HG02870 (cell line): ENCODE data around the gene KCNA10.

Experiments used
- ATAC-seq: cut with Tn5 transposase; IDR thresholded peaks from one replicate; pipeline ENCODE4 v1.9.1; 2021; ENCODE audit warnings: mild to moderate bottlenecking, moderate library complexity; ENCODE audit not compliant: unreplicated experiment

KCNA10 gene

GRCh38 chr1:110501488-110502132 lies 17.4 kb downstream of the KCNA10 start:
- ATAC-seq, result no peak

GRCh38 chr1:110498270-110498669 lies 20.7 kb downstream of the KCNA10 start:
- ATAC-seq, result no peak

GRCh38 chr1:110495926-110496600 lies 22.9 kb downstream of the KCNA10 start:
- ATAC-seq, result no peak

- ATAC-seq, result no peak
Measured at GRCh38 chr1:110494522-110495406, 24.2 kb downstream of the KCNA10 start.

- no peak for ATAC-seq
Measured at GRCh38 chr1:110494036-110494435, 24.9 kb downstream of the KCNA10 start.

- no peak for ATAC-seq
Measured at GRCh38 chr1:110493059-110493699, 25.8 kb downstream of the KCNA10 start.

GRCh38 chr1:110492573-110492972 lies 26.4 kb downstream of the KCNA10 start:
- ATAC-seq, result no peak

GRCh38 chr1:110490791-110491451 lies 28.1 kb downstream of the KCNA10 start:
- no peak for ATAC-seq

- ATAC-seq, result no peak
Measured at GRCh38 chr1:110489973-110490542, 28.9 kb downstream of the KCNA10 start.

GRCh38 chr1:110489406-110489805 lies 29.6 kb downstream of the KCNA10 start:
- ATAC-seq, result no peak

- ATAC-seq, result no peak
Measured at GRCh38 chr1:110488867-110489266, 30.1 kb downstream of the KCNA10 start.

- no peak for ATAC-seq
Measured at GRCh38 chr1:110488161-110488560, 30.8 kb downstream of the KCNA10 start.

GRCh38 chr1:110487726-110488125 lies 31.2 kb downstream of the KCNA10 start:
- ATAC-seq, result no peak

- ATAC-seq, result no peak
Measured at GRCh38 chr1:110485725-110486124, 33.2 kb downstream of the KCNA10 start.

GRCh38 chr1:110484801-110485200 lies 34.2 kb downstream of the KCNA10 start:
- ATAC-seq, result no peak

GRCh38 chr1:110483308-110483685 lies 35.7 kb downstream of the KCNA10 start:
- ATAC-seq, result no peak

GRCh38 chr1:110482662-110483307 lies 36.2 kb downstream of the KCNA10 start:
- no peak for ATAC-seq

- no peak for ATAC-seq
Measured at GRCh38 chr1:110481968-110482623, 36.9 kb downstream of the KCNA10 start.

GRCh38 chr1:110480356-110481096 lies 38.4 kb downstream of the KCNA10 start:
- no peak for ATAC-seq
